ENCODE measurements around the gene SUSD1. TPM values are rescaled to one million over a fixed set of nuclear protein-coding genes. Genes with fewer than 3 reads are reported as not detected.

The SUSD1 gene
- total RNA-seq, 1 donor from 2014 or later: 41.1 TPM

DNA sequence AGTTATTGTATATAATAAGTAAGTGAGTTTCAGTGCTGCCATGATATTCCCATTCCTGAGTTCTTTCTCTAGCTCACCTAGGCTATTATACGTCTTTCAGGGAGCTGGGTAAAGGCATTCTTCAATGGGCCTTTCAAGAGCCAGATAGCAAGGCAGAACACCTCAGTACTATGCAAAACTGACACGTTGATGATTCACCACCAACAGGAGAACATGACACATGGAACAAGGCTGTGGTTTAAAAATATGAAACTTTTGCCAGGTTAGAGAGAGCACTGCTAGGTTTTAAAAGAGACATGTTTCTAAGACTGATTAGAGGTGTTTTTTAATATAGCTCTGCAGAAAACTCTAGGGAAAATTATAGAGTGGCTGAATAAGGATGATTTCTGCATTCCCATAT is 182.6 kb downstream of the SUSD1 start:
- Mint-ChIP-seq H3K4me3 (ENCODE audit: low read depth) (no peak overlapping the region), H3K27me3 (no peaks in the 10 kb centered on the region), H3K4me1 (ENCODE audit: low read depth) (peaks cover 5% of the 10 kb centered on the region), H3K27ac (no peak overlapping the region), H3K9me3 (ENCODE audit: low read depth) (peaks cover 3% of the 10 kb centered on the region), H3K36me3 (ENCODE audit: insufficient read depth) (no peaks in the 10 kb centered on the region)
- DNase-seq (ENCODE audit: low spot score, unreplicated experiment): no peak
- TF ChIP-seq, protein P1, sequence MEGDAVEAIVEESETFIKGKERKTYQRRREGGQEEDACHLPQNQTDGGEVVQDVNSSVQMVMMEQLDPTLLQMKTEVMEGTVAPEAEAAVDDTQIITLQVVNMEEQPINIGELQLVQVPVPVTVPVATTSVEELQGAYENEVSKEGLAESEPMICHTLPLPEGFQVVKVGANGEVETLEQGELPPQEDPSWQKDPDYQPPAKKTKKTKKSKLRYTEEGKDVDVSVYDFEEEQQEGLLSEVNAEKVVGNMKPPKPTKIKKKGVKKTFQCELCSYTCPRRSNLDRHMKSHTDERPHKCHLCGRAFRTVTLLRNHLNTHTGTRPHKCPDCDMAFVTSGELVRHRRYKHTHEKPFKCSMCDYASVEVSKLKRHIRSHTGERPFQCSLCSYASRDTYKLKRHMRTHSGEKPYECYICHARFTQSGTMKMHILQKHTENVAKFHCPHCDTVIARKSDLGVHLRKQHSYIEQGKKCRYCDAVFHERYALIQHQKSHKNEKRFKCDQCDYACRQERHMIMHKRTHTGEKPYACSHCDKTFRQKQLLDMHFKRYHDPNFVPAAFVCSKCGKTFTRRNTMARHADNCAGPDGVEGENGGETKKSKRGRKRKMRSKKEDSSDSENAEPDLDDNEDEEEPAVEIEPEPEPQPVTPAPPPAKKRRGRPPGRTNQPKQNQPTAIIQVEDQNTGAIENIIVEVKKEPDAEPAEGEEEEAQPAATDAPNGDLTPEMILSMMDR (IDR thresholded peaks at IDR 0.05; ENCODE audit: unreplicated experiment): no peak

DNA sequence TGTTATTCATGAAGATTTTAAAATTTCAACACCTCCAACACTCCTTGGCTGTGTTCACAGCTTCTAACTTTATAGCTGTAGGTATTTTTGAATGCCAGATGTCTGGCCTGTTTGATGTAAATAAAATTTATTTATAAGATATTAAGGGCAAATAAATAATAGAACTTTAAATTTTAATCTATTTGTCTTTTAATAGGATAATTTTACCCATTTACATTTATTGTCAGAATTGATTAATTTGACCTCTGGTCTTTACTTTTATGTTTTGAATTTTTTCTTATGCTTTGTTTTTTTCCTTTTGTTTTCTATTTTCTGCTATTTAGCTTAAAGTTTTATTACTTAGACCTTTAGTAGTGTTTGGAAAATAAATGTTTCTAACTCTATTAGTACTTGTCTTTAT is 183.9 kb downstream of the SUSD1 start:
- Mint-ChIP-seq H3K9me3 (ENCODE audit: low read depth) (peaks cover 3% of the 10 kb centered on the region), H3K27ac (no peak overlapping the region), H3K4me1 (ENCODE audit: low read depth) (peaks cover 5% of the 10 kb centered on the region), H3K4me3 (ENCODE audit: low read depth) (no peak overlapping the region), H3K27me3 (no peaks in the 10 kb centered on the region), H3K36me3 (ENCODE audit: insufficient read depth) (no peaks in the 10 kb centered on the region)
- TF ChIP-seq, protein P1 (IDR thresholded peaks at IDR 0.05; ENCODE audit: unreplicated experiment): no peak
- DNase-seq (ENCODE audit: low spot score, unreplicated experiment): no peak

Other genes with a start within 250 kb of the SUSD1 start
- gene PTBP3, start 158.3 kb upstream of the SUSD1 start, total RNA-seq: 67.1 and 72.8 TPM in 2 replicates
- gene HSDL2, start 204.8 kb upstream of the SUSD1 start, total RNA-seq: 25.9 and 27.8 TPM in 2 replicates

Data from progenitor cell of endocrine pancreas (in vitro differentiated cells).